Neuronal stem cell (in vitro differentiated cells): ENCODE measurements around the gene AIPL1.

ENCODE experiments used
- DNase-seq: peaks from one replicate; pipeline ENCODE4 v3.0.0-alpha.2; 2013; ENCODE audit warnings: low spot score
- H2AFZ ChIP-seq: one replicate; pipeline ENCODE4 v1.6.1; 2013; ENCODE audit warnings: mild to moderate bottlenecking, low read length, inconsistent platforms
- H2AK5ac ChIP-seq: 2 replicates; pipeline ENCODE4 v1.6.1; 2013; ENCODE audit warnings: low read depth, mild to moderate bottlenecking, inconsistent platforms, low read length, moderate library complexity, mixed read lengths
- H2BK120ac ChIP-seq: 2 replicates; pipeline ENCODE4 v1.6.1; 2013; ENCODE audit warnings: low read depth, mild to moderate bottlenecking, inconsistent platforms, low read length, moderate library complexity, mixed read lengths
- H2BK12ac ChIP-seq: one replicate; pipeline ENCODE4 v1.6.1; 2013; ENCODE audit warnings: low read length, inconsistent platforms
- H2BK15ac ChIP-seq: 2 replicates; pipeline ENCODE4 v1.6.1; 2013; ENCODE audit warnings: mild to moderate bottlenecking, low read length, inconsistent platforms, mixed read lengths
- H2BK5ac ChIP-seq: one replicate; pipeline ENCODE4 v1.6.1; 2013; ENCODE audit warnings: inconsistent platforms, mild to moderate bottlenecking, low read length, moderate library complexity
- H3K14ac ChIP-seq: one replicate; pipeline ENCODE4 v1.6.1; 2013; ENCODE audit warnings: low read length, inconsistent platforms
- H3K18ac ChIP-seq: 2 replicates; pipeline ENCODE4 v1.6.1; 2013; ENCODE audit warnings: low read length, inconsistent platforms
- H3K23ac ChIP-seq: 2 replicates; pipeline ENCODE4 v1.6.1; 2013; ENCODE audit warnings: low read depth, mild to moderate bottlenecking, mixed read lengths, low read length, inconsistent platforms; ENCODE audit not compliant: poor library complexity
- H3K27ac ChIP-seq: replicated peaks from 3 replicates; pipeline ENCODE4 v1.5.1; 2013; ENCODE audit warnings: low read length, inconsistent platforms
- H3K27me3 ChIP-seq, 3 experiments: 2 replicates each; pipeline ENCODE4 v1.6.1; 2013; ENCODE audit warnings: low read length in 3 of 3, mild to moderate bottlenecking in 2 of 3, inconsistent platforms in 1 of 3, low read depth in 1 of 3, mixed read lengths in 1 of 3, moderate library complexity in 1 of 3; ENCODE audit not compliant: control insufficient read depth in 3 of 3, insufficient read depth in 3 of 3
- H3K36me3 ChIP-seq, 2 donors: replicated peaks in 1 of 2; 2 replicates each; pipeline ENCODE4 v1.6.1; 2013; ENCODE audit warnings: low read length in 2 of 2; ENCODE audit not compliant: control insufficient read depth in 2 of 2, insufficient read depth in 2 of 2
- H3K4ac ChIP-seq: 2 replicates; pipeline ENCODE4 v1.6.1; 2013; ENCODE audit warnings: inconsistent platforms, mild to moderate bottlenecking, low read length, moderate library complexity
- H3K4me1 ChIP-seq, 2 donors: 1 replicate in 1 of 2; 2 replicates in 1 of 2; pipeline ENCODE4 v1.6.1; 2013; ENCODE audit warnings: low read length in 2 of 2, low read depth in 1 of 2; ENCODE audit not compliant: control insufficient read depth in 2 of 2, insufficient read depth in 1 of 2
- H3K4me2 ChIP-seq: one replicate; pipeline ENCODE4 v1.6.1; 2013; ENCODE audit warnings: mild to moderate bottlenecking, low read length, inconsistent platforms; ENCODE audit not compliant: insufficient read depth, poor library complexity, severe bottlenecking
- H3K4me3 ChIP-seq, 2 donors: 2 replicates each; pipeline ENCODE4 v1.5.1; 2013; ENCODE audit warnings: low read length in 2 of 2, mild to moderate bottlenecking in 2 of 2, inconsistent platforms in 1 of 2, moderate library complexity in 1 of 2
- H3K79me1 ChIP-seq: one replicate; pipeline ENCODE4 v1.6.1; 2013; ENCODE audit warnings: low read depth, mild to moderate bottlenecking, inconsistent platforms, low read length, moderate library complexity
- H3K9ac ChIP-seq: one replicate; pipeline ENCODE4 v1.6.1; 2013; ENCODE audit warnings: mild to moderate bottlenecking, low read depth, low read length, inconsistent platforms; ENCODE audit not compliant: poor library complexity
- H3K9me3 ChIP-seq, 2 donors: replicated peaks in 1 of 2; 2 replicates each; pipeline versions ENCODE3 to v1.6.1; 2013; ENCODE audit warnings: low read length in 2 of 2, mild to moderate bottlenecking in 2 of 2, inconsistent platforms in 1 of 2, low read depth in 1 of 2, mixed read lengths in 1 of 2, moderate library complexity in 1 of 2; ENCODE audit not compliant: control insufficient read depth in 2 of 2, insufficient read depth in 1 of 2
- H4K8ac ChIP-seq: one replicate; pipeline ENCODE4 v1.6.1; 2013; ENCODE audit warnings: low read depth, mild to moderate bottlenecking, inconsistent platforms, low read length, moderate library complexity
- H4K91ac ChIP-seq: one replicate; pipeline ENCODE4 v1.6.1; 2013; ENCODE audit warnings: low read length, low read depth, mild to moderate bottlenecking, inconsistent platforms; ENCODE audit not compliant: poor library complexity
- WGBS, 2 donors: extraction: QIAGEN DNeasy Blood & Tissue Kit; methylation state at CpG; one replicate each; pipeline ENCODE4 v1.1.7; 2013; ENCODE audit warnings: missing lambda C conversion rate in 2 of 2, mixed read lengths in 1 of 2; ENCODE audit not compliant: insufficient read length in 2 of 2, insufficient replicate concordance in 1 of 2; ENCODE audit errors: extremely low coverage in 2 of 2; 5-methylcytosine and 5-hydroxymethylcytosine counted together

The AIPL1 gene

GRCh38 chr17:6376931-6377361, 58.0 kb downstream of the AIPL1 start:
- no peak overlapping the region for H2BK12ac ChIP-seq
- peaks cover 5 to 20% of the 10 kb centered on the region in 2 donors for H3K9me3 ChIP-seq
- no peak overlapping the region for H4K8ac ChIP-seq
- H3K23ac ChIP-seq: no peak overlapping the region
- H2BK5ac ChIP-seq: no peak overlapping the region
- no peak overlapping the region for H2BK120ac ChIP-seq
- no peaks in the 10 kb centered on the region for H3K36me3 ChIP-seq
- no peak overlapping the region for H3K4ac ChIP-seq
- no peak overlapping the region for H2AFZ ChIP-seq
- no peak overlapping the region for H3K14ac ChIP-seq
- H2BK15ac ChIP-seq: no peak overlapping the region
- no CpG with 5 or more reads among the region's 11 CpGs for WGBS, 2 donors
- H3K9ac ChIP-seq: no peak overlapping the region
- H3K4me3 ChIP-seq: no peak overlapping the region
- H3K27me3 ChIP-seq: no peaks in the 10 kb centered on the region
- H2AK5ac ChIP-seq: no peak overlapping the region
- peaks cover 18 to 27% of the 10 kb centered on the region in 2 donors for H3K4me1 ChIP-seq
- peak overlapping the region; percentile 65 for H3K18ac ChIP-seq
- H3K79me1 ChIP-seq: no peaks in the 10 kb centered on the region
- no peak for DNase-seq
- H3K4me2 ChIP-seq: no peak overlapping the region
- peak overlapping the region; percentile 57 for H3K27ac ChIP-seq
- no peak overlapping the region for H4K91ac ChIP-seq

GRCh38 chr17:6374761-6375312, 60.1 kb downstream of the AIPL1 start:
- Histone ChIP-seq H2BK12ac (no peak overlapping the region), H4K91ac (no peak overlapping the region), H4K8ac (no peak overlapping the region), H2AK5ac (no peak overlapping the region), H2BK5ac (no peak overlapping the region), H3K4ac (no peak overlapping the region), H3K79me1 (no peaks in the 10 kb centered on the region), H2BK15ac (no peak overlapping the region), H3K18ac (peak overlapping the region; percentile 67), H3K23ac (no peak overlapping the region), H2BK120ac (no peak overlapping the region), H3K9me3 (peaks cover 4 to 14% of the 10 kb centered on the region in 2 donors), H3K27ac (peak overlapping the region; percentile 17), H3K27me3 (no peaks in the 10 kb centered on the region), H3K36me3 (no peaks in the 10 kb centered on the region), H3K4me3 (peak overlapping the region; percentile 44 to 66), H3K4me2 (peak overlapping the region; percentile 72), H3K9ac (no peak overlapping the region), H2AFZ (peak overlapping the region; percentile 84), H3K4me1 (peaks cover 18 to 27% of the 10 kb centered on the region in 2 donors), H3K14ac (no peak overlapping the region)
- DNase-seq: peak; percentile 52
- no CpG with 5 or more reads among the region's 14 CpGs for whole genome bisulfite sequencing, 2 donors

- Histone ChIP-seq H2BK5ac (no peak overlapping the region), H2AK5ac (no peak overlapping the region), H3K23ac (no peak overlapping the region), H3K79me1 (no peaks in the 10 kb centered on the region), H3K14ac (no peak overlapping the region), H3K9me3 (peaks cover 3 to 11% of the 10 kb centered on the region in 2 donors), H2BK15ac (no peak overlapping the region), H3K4me2 (peak overlapping the region; percentile 72), H3K4me3 (peak overlapping the region in 1 of 2 donors; percentile 44), H3K4ac (no peak overlapping the region), H3K27ac (peak overlapping the region; percentile 17), H3K4me1 (peaks cover 18 to 27% of the 10 kb centered on the region in 2 donors), H2AFZ (peak overlapping the region; percentile 84), H2BK120ac (no peak overlapping the region), H3K9ac (no peak overlapping the region), H4K91ac (no peak overlapping the region), H3K36me3 (no peaks in the 10 kb centered on the region), H4K8ac (no peak overlapping the region), H2BK12ac (no peak overlapping the region), H3K27me3 (no peaks in the 10 kb centered on the region), H3K18ac (no peak overlapping the region)
- no peak for DNase-seq
- WGBS, 2 donors: no CpG with 5 or more reads among the region's 2 CpGs
These were observed 60.6 kb downstream of the AIPL1 start for GRCh38 chr17:6374271-6374691.
